ENCODE results near the gene NIN.

DNA sequence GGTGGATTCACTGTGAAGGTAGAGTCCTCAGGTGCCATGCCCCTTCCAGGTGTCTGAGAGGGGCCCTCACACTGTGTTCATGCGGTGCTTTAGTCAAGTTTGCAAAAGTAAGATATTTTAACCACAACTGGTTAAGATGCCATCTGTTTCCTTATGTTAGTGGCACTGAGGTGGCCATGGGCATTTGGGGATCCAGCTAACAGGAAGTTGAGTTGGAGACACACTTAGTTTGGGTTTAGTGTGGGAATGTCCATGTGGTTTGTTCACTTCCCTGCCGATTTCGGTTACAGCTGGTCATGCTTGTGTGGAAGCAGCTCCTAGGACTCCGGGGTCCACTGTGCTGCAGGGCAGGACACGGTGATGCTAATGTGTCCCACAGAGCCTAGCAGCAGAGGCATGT, 23.6 kb upstream of the NIN start:
- TF ChIP-seq, protein P1, sequence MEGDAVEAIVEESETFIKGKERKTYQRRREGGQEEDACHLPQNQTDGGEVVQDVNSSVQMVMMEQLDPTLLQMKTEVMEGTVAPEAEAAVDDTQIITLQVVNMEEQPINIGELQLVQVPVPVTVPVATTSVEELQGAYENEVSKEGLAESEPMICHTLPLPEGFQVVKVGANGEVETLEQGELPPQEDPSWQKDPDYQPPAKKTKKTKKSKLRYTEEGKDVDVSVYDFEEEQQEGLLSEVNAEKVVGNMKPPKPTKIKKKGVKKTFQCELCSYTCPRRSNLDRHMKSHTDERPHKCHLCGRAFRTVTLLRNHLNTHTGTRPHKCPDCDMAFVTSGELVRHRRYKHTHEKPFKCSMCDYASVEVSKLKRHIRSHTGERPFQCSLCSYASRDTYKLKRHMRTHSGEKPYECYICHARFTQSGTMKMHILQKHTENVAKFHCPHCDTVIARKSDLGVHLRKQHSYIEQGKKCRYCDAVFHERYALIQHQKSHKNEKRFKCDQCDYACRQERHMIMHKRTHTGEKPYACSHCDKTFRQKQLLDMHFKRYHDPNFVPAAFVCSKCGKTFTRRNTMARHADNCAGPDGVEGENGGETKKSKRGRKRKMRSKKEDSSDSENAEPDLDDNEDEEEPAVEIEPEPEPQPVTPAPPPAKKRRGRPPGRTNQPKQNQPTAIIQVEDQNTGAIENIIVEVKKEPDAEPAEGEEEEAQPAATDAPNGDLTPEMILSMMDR (IDR thresholded peaks at IDR 0.05), result no peak
- TF ChIP-seq EP300 (IDR thresholded peaks at IDR 0.05), result no peak
- TF ChIP-seq POLR2A (IDR thresholded peaks at IDR 0.05), result no peak
